ENCODE data around the gene POLR2E. TPM values are rescaled to one million over a fixed set of nuclear protein-coding genes. Genes with fewer than 3 reads are reported as not detected.
A peak's percentile ranks its signal among the peaks of the same experiment; 100 is the strongest.

The POLR2E gene
- total and polyA plus RNA-seq, 8 donors = 40.0 to 69.4 (median 61.3) TPM

DNA sequence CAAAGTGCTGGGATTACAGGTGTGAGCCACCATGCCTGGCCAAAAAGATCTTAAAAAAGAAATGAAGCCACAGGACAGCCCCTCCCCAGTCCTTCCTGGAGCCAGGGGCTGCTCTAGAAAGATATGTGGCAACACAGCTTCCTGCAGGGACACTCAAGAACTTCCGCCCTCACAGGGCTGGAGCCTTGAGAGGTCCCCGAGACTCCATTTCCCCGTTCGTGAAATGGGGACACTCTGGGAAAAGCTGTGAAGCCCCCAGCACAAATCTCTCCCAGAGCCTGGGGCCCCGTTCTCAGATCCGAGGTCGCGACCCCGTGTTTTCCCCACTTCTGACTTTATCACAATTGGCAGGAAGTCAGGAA lies 6.1 kb upstream of the POLR2E start:
- WGBS, 2 donors = 47 to 51% methylated on average over 9 of the region's 9 CpGs
- FAIRE-seq (no peak), ATAC-seq (no peak), DNase-seq (peak in 2 of 6 donors; percentile 31 to 38)
- intact Hi-C loops (cut with DNase I) = no loop called here
- Histone ChIP-seq H3K4me3 (no peak overlapping the region), H3K4me1 (peaks cover 7 to 20% (median 13%) of the 10 kb centered on the region in 3 donors), H3K36me3 (no peaks in the 10 kb centered on the region), H3K9me3 (no peaks in the 10 kb centered on the region), H3K27ac (peak overlapping the region; percentile 13 to 80 (median 68)), H3K27me3 (no peaks in the 10 kb centered on the region)
- TF ChIP-seq, protein P1, sequence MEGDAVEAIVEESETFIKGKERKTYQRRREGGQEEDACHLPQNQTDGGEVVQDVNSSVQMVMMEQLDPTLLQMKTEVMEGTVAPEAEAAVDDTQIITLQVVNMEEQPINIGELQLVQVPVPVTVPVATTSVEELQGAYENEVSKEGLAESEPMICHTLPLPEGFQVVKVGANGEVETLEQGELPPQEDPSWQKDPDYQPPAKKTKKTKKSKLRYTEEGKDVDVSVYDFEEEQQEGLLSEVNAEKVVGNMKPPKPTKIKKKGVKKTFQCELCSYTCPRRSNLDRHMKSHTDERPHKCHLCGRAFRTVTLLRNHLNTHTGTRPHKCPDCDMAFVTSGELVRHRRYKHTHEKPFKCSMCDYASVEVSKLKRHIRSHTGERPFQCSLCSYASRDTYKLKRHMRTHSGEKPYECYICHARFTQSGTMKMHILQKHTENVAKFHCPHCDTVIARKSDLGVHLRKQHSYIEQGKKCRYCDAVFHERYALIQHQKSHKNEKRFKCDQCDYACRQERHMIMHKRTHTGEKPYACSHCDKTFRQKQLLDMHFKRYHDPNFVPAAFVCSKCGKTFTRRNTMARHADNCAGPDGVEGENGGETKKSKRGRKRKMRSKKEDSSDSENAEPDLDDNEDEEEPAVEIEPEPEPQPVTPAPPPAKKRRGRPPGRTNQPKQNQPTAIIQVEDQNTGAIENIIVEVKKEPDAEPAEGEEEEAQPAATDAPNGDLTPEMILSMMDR (IDR thresholded peaks at IDR 0.05) = no peak

DNA sequence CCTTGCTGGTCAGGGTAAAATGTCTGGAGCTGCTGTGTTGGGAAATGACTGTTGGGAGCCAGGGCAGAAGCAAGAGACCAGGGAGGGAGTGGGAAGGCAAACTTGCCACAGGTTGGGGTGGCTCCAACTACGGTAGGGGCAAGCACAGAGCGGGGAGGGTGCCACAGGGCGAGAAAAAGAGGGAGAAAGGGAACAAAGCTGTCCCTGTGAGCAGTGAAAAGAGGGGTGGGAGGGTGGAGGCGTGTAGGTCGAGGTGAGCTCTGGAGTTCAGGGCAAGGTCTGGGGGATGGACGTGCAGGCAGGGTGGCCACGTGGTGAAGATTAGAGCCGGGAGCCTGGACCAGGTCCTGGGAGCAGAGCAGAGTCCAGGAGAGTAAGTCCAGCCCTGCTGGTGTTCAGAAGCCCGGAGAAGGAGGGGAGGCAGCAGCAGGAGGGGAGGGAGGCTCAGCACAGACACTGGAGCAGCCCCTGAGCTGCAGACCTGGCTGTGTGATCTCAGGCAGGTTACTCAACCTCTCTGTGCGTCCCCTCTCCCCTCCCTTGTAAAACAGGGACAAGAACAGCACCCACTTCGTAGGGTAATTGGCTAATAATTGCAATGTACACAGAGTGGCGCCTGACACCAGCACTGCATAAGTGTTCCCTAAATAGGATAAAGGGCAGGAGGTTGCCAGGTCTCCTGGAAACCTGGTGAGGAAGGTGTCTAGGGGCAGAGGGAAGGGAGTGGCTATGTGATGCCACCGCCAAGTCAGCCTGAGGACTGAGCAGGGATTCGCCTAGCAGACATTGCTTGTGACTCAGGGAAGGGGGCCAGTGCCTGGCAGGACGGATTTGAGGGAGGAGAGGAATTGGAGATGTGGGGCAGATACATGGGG lies 3.2 kb upstream of the POLR2E start:
- no peaks in the 10 kb centered on the region for H3K9me3 ChIP-seq
- FAIRE-seq = no peak
- 40 to 44% methylated on average over 14 to 15 of the region's 15 CpGs for WGBS, 2 donors
- H3K36me3 ChIP-seq = no peaks in the 10 kb centered on the region
- no peak overlapping the region for H3K27ac ChIP-seq
- H3K27me3 ChIP-seq = no peaks in the 10 kb centered on the region
- peak in 2 of 6 donors; percentile 30 to 37 for DNase-seq
- ATAC-seq = no peak
- TF ChIP-seq, protein P1 (IDR thresholded peaks at IDR 0.05) = no peak
- peaks cover 7 to 31% (median 12%) of the 10 kb centered on the region in 3 donors for H3K4me1 ChIP-seq
- intact Hi-C loops (cut with DNase I) = no loop called here
- H3K4me3 ChIP-seq = no peak overlapping the region

DNA sequence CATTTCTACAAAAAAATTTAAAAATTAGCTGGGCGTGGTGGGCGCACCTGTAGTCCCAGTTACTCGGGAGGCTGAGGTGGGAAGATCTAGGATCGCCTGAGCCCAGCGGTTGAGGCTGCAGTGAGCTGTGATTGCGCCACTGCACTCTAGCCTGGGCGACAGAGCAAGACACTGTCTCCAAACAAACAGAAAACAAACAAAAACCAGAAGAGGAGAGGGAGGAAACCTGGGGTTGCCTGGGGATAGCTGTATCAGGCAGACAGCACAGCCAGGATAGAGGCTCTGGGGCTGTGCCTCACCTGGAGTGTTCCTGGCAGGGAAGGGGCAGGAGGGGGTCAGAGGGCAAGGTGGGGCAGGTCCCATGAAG lies 2.6 kb upstream of the POLR2E start:
- H3K36me3 ChIP-seq = no peaks in the 10 kb centered on the region
- H3K9me3 ChIP-seq = no peaks in the 10 kb centered on the region
- FAIRE-seq = no peak
- ATAC-seq = no peak
- DNase-seq = peak in 1 of 6 donors; percentile 34
- TF ChIP-seq, protein P1 (IDR thresholded peaks at IDR 0.05) = no peak
- no peaks in the 10 kb centered on the region for H3K27me3 ChIP-seq
- H3K27ac ChIP-seq = no peak overlapping the region
- H3K4me1 ChIP-seq = peaks cover 4 to 26% (median 6%) of the 10 kb centered on the region in 3 donors
- 51 to 55% methylated on average over 7 of the region's 7 CpGs for WGBS, 2 donors
- intact Hi-C loops (cut with DNase I) = no loop called here
- no peak overlapping the region for H3K4me3 ChIP-seq

DNA sequence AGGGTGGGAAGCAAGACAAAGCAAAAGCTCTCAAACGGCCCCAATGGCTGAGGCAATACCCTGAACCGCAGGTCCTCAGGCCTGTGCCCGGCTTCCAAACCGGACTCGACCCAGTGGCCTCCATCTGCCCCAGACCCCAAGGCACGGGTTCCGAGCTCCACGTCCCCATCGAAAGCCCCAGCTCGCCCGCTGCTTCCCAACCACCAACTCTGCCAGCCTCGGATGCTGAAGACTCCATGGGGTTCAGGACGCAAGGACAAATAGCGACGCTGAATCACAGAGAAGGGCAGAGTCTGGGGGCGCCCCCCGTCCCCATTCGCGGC lies 559 bp downstream of the POLR2E start:
- intact Hi-C loops (cut with DNase I) = no loop called here
- DNase-seq = peak in 1 of 6 donors; percentile 72
- ATAC-seq = no peak
- TF ChIP-seq, protein P1 (IDR thresholded peaks at IDR 0.05) = no peak
- no peaks in the 10 kb centered on the region for H3K9me3 ChIP-seq
- no peak overlapping the region for H3K27ac ChIP-seq
- 0% methylated on average over 17 to 19 of the region's 19 CpGs for WGBS, 2 donors
- no peak for FAIRE-seq
- no peaks in the 10 kb centered on the region for H3K27me3 ChIP-seq
- H3K4me1 ChIP-seq = peaks cover 0 to 12% (median 0%) of the 10 kb centered on the region in 3 donors
- peak overlapping the region; percentile 59 to 96 (median 87) for H3K4me3 ChIP-seq
- H3K36me3 ChIP-seq = peaks cover 0 to 15% (median 7%) of the 10 kb centered on the region in 3 donors
